ENCODE results near the gene LPIN1. TPM values are rescaled to one million over a fixed set of nuclear protein-coding genes. Genes with fewer than 3 reads are reported as not detected.
A peak's percentile ranks its signal among the peaks of the same experiment; 100 is the strongest.

LPIN1 gene
- total RNA-seq, 1 experiment from 2014 or later, result 4.4 TPM

GRCh38 chr2:11784747-11785610 lies 38.5 kb downstream of the LPIN1 start:
- H4K91ac ChIP-seq (ENCODE audit: insufficient read length, low read depth, low read length), result no peak overlapping the region
- no peaks in the 10 kb centered on the region for H3K79me1 ChIP-seq (ENCODE audit: insufficient read depth, low read depth, low read length, poor library complexity, severe bottlenecking)
- H3K9me3 ChIP-seq (ENCODE audit: control insufficient read depth, low read depth, low read length), result no peaks in the 10 kb centered on the region
- H2BK20ac ChIP-seq (ENCODE audit: low read depth, low read length, poor library complexity, severe bottlenecking), result no peak overlapping the region
- H2AFZ ChIP-seq (ENCODE audit: low read length), result no peak overlapping the region
- DNase-seq, result peak; percentile 80
- H3K14ac ChIP-seq (ENCODE audit: insufficient read depth, low read length), result no peak overlapping the region
- H3K27me3 ChIP-seq (ENCODE audit: insufficient read depth, low read length), result no peaks in the 10 kb centered on the region
- H3K23ac ChIP-seq (ENCODE audit: insufficient read length, low read depth, low read length), result no peak overlapping the region
- H3K27ac Mint-ChIP-seq, result 0 out of 7 replicates have a peak overlapping the region, but pooled peaks of 1 of the 3 experiments have one; percentile 42
- no peaks in the 10 kb centered on the region for H3K79me2 ChIP-seq (ENCODE audit: insufficient read depth, low read length)
- no peak overlapping the region for H4K8ac ChIP-seq (replicated peaks; ENCODE audit: insufficient read length, low read depth, low read length)
- no peak overlapping the region for H3T11ph ChIP-seq (ENCODE audit: low read length)
- no peak overlapping the region for H3K4ac ChIP-seq (ENCODE audit: low read depth, low read length)
- H2BK12ac ChIP-seq (ENCODE audit: insufficient read length, low read depth, low read length), result no peak overlapping the region
- H3K4me1 Mint-ChIP-seq, result peaks cover 3 to 7% of the 10 kb centered on the region in 2 experiments; a peak in 2 of 4 replicates
- H2AK5ac ChIP-seq (ENCODE audit: insufficient read length, low read length), result no peak overlapping the region
- no peak overlapping the region for H3K56ac ChIP-seq (ENCODE audit: insufficient read length, low read depth, low read length)
- H3K4me1 ChIP-seq (ENCODE audit: insufficient read depth, low read length), result no peaks in the 10 kb centered on the region
- H4K20me1 ChIP-seq (ENCODE audit: control insufficient read depth, insufficient read depth, insufficient read length), result no peaks in the 10 kb centered on the region
- peak overlapping the region; percentile 70 to 76 for H3K4me3 Mint-ChIP-seq
- peaks cover 7 to 16% (median 15%) of the 10 kb centered on the region in 3 experiments; a peak in 6 of 7 replicates for H3K36me3 Mint-ChIP-seq (ENCODE audit: insufficient read depth in 1 of 3, low read depth in 3 of 3)
- H3K9me3 Mint-ChIP-seq, result no peaks in the 10 kb centered on the region
- H3K27ac ChIP-seq (ENCODE audit: insufficient read length, low read depth, low read length), result no peak overlapping the region
- no peak overlapping the region for H2BK15ac ChIP-seq (ENCODE audit: low read depth, low read length)
- H3K27me3 Mint-ChIP-seq (ENCODE audit: low read depth), result peaks cover 5% of the 10 kb centered on the region
- no peak overlapping the region for H2BK5ac ChIP-seq (ENCODE audit: insufficient read length, low read length)
- H2BK120ac ChIP-seq (ENCODE audit: low read depth, low read length, poor library complexity, severe bottlenecking), result no peak overlapping the region
- no peaks in the 10 kb centered on the region for H3K23me2 ChIP-seq (ENCODE audit: insufficient read length, low read depth, low read length, poor library complexity, severe bottlenecking)
- no CpG with 5 or more reads among the region's 50 CpGs for WGBS (ENCODE audit: extremely low coverage, insufficient read length, low lambda C conversion rate)
- no peak overlapping the region for H3K18ac ChIP-seq (ENCODE audit: insufficient read length, low read depth, low read length)
- peak; percentile 99 for TF ChIP-seq CTCF (conservative IDR thresholded peaks at IDR 0.05)
- no peak overlapping the region for H3K9ac ChIP-seq (ENCODE audit: extremely low read depth, insufficient read length, low read length)
- H4K5ac ChIP-seq (ENCODE audit: insufficient read length, low read depth, low read length), result no peak overlapping the region
- H3K4me2 ChIP-seq (ENCODE audit: insufficient read depth, insufficient read length, low read length), result no peak overlapping the region

Data from H9 (cell line).